Colonic mucosa (tissue), 4 donors: Measurements from ENCODE around the gene GALK2. TPM values are rescaled to one million over a fixed set of nuclear protein-coding genes. Genes with fewer than 3 reads are reported as not detected.

Source experiments
- DNase-seq: peaks from one replicate; pipeline ENCODE4 v3.0.0-alpha.2; 2020
- H3K27ac ChIP-seq: fragments of 200-600 bp; one replicate; pipeline ENCODE4 v1.8.0; 2021
- H3K27me3 ChIP-seq: fragments of 200-600 bp; one replicate; pipeline ENCODE4 v1.8.0; 2021
- H3K36me3 ChIP-seq: fragments of 200-600 bp; one replicate; pipeline ENCODE4 v1.8.0; 2021
- H3K4me1 ChIP-seq: fragments of 200-600 bp; one replicate; pipeline ENCODE4 v1.8.0; 2021; ENCODE audit warnings: mild to moderate bottlenecking
- H3K4me3 ChIP-seq: fragments of 200-600 bp; one replicate; pipeline ENCODE4 v1.8.0; 2021
- H3K9ac ChIP-seq, 2 donors: one replicate each; pipeline ENCODE4 v1.7.0; 2013; ENCODE audit warnings: control low read depth in 2 of 2, low read depth in 2 of 2, low read length in 2 of 2
- H3K9me3 ChIP-seq: fragments of 200-600 bp; one replicate; pipeline ENCODE4 v1.8.0; 2021
- CTCF ChIP-seq: fragments of 200-600 bp; IDR thresholded peaks from one replicate; pipeline ENCODE4 v1.8.0; 2022; ENCODE audit warnings: antibody characterized with exemption, mild to moderate bottlenecking
- intact Hi-C: fragments of 100-400 bp; cut with DNase I; formaldehyde crosslinking; loops from one replicate; pipeline ENCODE4 v1.14.1; 2022
- total RNA-seq, 2 donors: library from RNA; stranded (reverse); fragmentation: NEBNext Ultra II Directional in 1 of 2; extraction: Animal tissue kit (Norgen Biotek cat#: 25700) in 1 of 2; gene quantifications; one replicate each; pipeline ENCODE4 v1.2.1, GENCODE V29; 2021
- donor health status: healthy.
- donor health status: DM: no; HTN: no; CAD: no.
- donor health status: DM: no; HTN: no; CAD: no.

GALK2 gene
- total RNA-seq, 2 donors from 2014 or later = 39.7 to 48.3 TPM

GRCh38 chr15:49313650-49314049 is 143.6 kb downstream of the GALK2 start:
- Histone ChIP-seq H3K4me3 (no peak overlapping the region), H3K36me3 (no peaks in the 10 kb centered on the region), H3K9me3 (no peaks in the 10 kb centered on the region), H3K27me3 (no peaks in the 10 kb centered on the region), H3K27ac (no peak overlapping the region), H3K4me1 (no peaks in the 10 kb centered on the region), H3K9ac (no peak overlapping the region)
- intact Hi-C loops = no loop called here
- TF ChIP-seq CTCF = no peak
- no peak for DNase-seq

DNA sequence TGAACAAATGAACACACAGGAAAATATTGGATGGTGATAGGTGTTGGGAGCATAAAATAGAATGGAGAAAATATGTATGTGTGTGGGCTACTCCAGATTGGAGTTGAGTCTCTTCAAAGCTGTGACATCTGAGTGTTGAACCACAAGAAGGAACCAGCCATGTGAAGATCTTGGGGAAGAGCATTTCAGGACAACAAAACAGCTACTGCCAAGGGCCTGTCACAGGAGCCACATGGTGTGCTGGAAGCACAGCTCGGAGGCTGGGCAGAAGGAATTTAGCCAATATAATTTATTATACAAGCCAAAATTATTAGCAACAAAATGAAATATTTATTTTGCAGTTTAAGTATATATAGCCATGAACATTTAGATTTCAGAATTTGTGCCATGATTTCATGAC is 144.7 kb downstream of the GALK2 start:
- Histone ChIP-seq H3K4me1 (no peaks in the 10 kb centered on the region), H3K9me3 (no peaks in the 10 kb centered on the region), H3K36me3 (no peaks in the 10 kb centered on the region), H3K4me3 (no peak overlapping the region), H3K27me3 (no peaks in the 10 kb centered on the region), H3K9ac (no peak overlapping the region), H3K27ac (no peak overlapping the region)
- intact Hi-C loops = no loop called here
- TF ChIP-seq CTCF = no peak
- DNase-seq = no peak

DNA sequence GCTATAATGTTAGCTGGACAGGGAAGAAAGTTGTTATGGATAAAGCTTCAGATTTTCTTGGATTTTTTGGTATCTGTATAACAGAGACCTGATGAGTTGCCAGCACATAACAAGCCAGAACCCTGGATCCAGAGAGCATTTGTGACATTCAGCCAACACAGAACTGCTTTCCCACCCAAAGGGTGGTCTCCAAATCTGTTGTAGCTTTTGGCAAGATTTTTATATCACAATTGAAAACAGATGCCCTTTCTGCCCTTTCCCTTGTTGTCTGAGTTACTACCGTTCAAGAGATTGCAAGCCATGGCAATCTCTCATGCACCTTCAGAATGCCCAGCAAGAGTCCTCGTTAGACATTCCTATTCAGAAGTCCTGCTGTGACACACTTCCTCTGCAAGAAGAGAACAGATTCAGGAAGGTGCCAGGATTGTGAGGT is 145.4 kb downstream of the GALK2 start:
- DNase-seq = no peak
- H3K9ac ChIP-seq = no peak overlapping the region
- no peak for TF ChIP-seq CTCF
- H3K4me1 ChIP-seq = no peaks in the 10 kb centered on the region
- intact Hi-C loops = no loop called here
- H3K27ac ChIP-seq = no peak overlapping the region
- no peaks in the 10 kb centered on the region for H3K36me3 ChIP-seq
- no peak overlapping the region for H3K4me3 ChIP-seq
- H3K9me3 ChIP-seq = no peaks in the 10 kb centered on the region
- H3K27me3 ChIP-seq = no peaks in the 10 kb centered on the region

DNA sequence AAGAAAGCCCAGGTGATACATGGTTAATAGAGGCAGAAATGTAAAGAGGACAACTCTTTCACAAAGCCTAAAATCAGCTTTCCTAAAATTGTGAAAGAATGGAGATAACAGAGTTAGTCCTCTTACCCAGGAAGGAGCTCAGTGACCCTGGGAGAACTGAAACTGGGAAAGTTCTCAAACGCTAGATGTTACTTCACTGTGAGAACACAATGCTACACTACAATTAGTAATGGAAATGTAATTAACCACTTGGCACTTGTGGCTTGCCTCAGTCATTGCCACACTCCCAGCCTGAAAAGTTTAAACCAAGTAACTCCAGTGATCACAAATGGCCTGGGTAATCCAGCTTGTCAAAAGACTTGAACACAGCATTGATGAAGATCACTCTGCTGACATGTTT is 150.3 kb downstream of the GALK2 start:
- TF ChIP-seq CTCF = no peak
- Histone ChIP-seq H3K36me3 (no peaks in the 10 kb centered on the region), H3K27ac (no peak overlapping the region), H3K4me1 (no peaks in the 10 kb centered on the region), H3K9ac (no peak overlapping the region), H3K27me3 (no peaks in the 10 kb centered on the region), H3K9me3 (no peaks in the 10 kb centered on the region), H3K4me3 (no peak overlapping the region)
- intact Hi-C loops = no loop called here
- DNase-seq = no peak

- no peak for TF ChIP-seq CTCF
- Histone ChIP-seq H3K9ac (no peak overlapping the region), H3K27ac (no peak overlapping the region), H3K4me3 (no peak overlapping the region), H3K27me3 (no peaks in the 10 kb centered on the region), H3K4me1 (no peaks in the 10 kb centered on the region), H3K9me3 (no peaks in the 10 kb centered on the region), H3K36me3 (no peaks in the 10 kb centered on the region)
- intact Hi-C loops = no loop called here
- no peak for DNase-seq
Observed at GRCh38 chr15:49323207-49323606, 153.2 kb downstream of the GALK2 start.

DNA sequence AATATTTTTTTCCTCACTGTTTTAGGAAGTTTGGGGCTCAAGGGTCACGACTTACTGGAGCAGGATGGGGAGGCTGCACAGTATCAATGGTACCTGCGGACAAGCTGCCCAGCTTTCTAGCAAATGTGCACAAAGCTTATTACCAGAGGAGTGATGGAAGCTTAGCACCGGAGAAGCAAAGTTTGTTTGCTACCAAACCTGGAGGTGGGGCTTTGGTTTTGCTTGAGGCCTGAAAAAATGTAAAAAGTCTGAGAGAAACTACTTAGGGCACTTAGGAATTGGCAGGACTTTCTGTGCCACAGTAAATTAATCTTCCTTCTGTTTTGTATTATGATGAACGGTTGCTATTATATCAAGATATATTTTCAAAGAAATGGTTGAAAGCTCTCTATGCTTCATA is 157.9 kb downstream of the GALK2 start:
- DNase-seq = no peak
- no peaks in the 10 kb centered on the region for H3K27me3 ChIP-seq
- no peak overlapping the region for H3K9ac ChIP-seq
- no peak overlapping the region for H3K27ac ChIP-seq
- no peak for TF ChIP-seq CTCF
- intact Hi-C loops = no loop called here
- no peak overlapping the region for H3K4me3 ChIP-seq
- H3K36me3 ChIP-seq = no peaks in the 10 kb centered on the region
- no peaks in the 10 kb centered on the region for H3K9me3 ChIP-seq
- H3K4me1 ChIP-seq = no peaks in the 10 kb centered on the region
